Neural cell (in vitro differentiated cells): ENCODE measurements around the gene PAH. TPM values are rescaled to one million over a fixed set of nuclear protein-coding genes. Genes with fewer than 3 reads are reported as not detected.

Experiments
- H2AFZ ChIP-seq: fragments of 200-600, 300-800 bp; sonication (generic), shearing (Covaris generic); 2 replicates; pipeline ENCODE4 v1.6.0; 2014; ENCODE audit warnings: low read depth, mild to moderate bottlenecking, antibody characterized with exemption, low read length, moderate library complexity
- H3F3A ChIP-seq: fragments of 200-600 bp; shearing (Covaris generic); 2 replicates; pipeline ENCODE4 v1.6.1; 2016; ENCODE audit warnings: mild to moderate bottlenecking, moderate library complexity, mixed read lengths, antibody characterized with exemption, low read length; ENCODE audit not compliant: insufficient read depth, poor library complexity, severe bottlenecking
- H3K27ac ChIP-seq: fragments of 200-600, 300-800 bp; sonication (generic), shearing (Covaris generic); 2 replicates; pipeline ENCODE4 v1.5.1; 2014; ENCODE audit warnings: mild to moderate bottlenecking, low read length, moderate library complexity
- H3K27me3 ChIP-seq: fragments of 300-800, 200-600 bp; sonication (generic), shearing (Covaris generic); 2 replicates; pipeline ENCODE4 v1.6.0; 2014; ENCODE audit warnings: mild to moderate bottlenecking, low read depth, low read length, moderate library complexity; ENCODE audit not compliant: insufficient read depth
- H3K36me3 ChIP-seq: fragments of 300-800, 200-600 bp; sonication (generic), shearing (Covaris generic); 2 replicates; pipeline ENCODE4 v1.5.1; 2014; ENCODE audit warnings: mild to moderate bottlenecking, antibody characterized with exemption, low read length, moderate library complexity; ENCODE audit not compliant: insufficient read depth
- H3K4me2 ChIP-seq: fragments of 300-800, 200-600 bp; sonication (generic), shearing (Covaris generic); 2 replicates; pipeline ENCODE4 v1.6.0; 2014; ENCODE audit warnings: mild to moderate bottlenecking, low read length
- H3K4me3 ChIP-seq: fragments of 300-800, 200-600 bp; sonication (generic), shearing (Covaris generic); 2 replicates; pipeline ENCODE4 v1.5.1; 2014; ENCODE audit warnings: mild to moderate bottlenecking, low read length, moderate library complexity
- H3K79me2 ChIP-seq: fragments of 200-600 bp; shearing (Covaris generic); replicated peaks from 2 replicates; pipeline ENCODE4 v1.6.0; 2014; ENCODE audit warnings: mild to moderate bottlenecking, low read length, moderate library complexity; ENCODE audit not compliant: insufficient read depth
- H3K9ac ChIP-seq: fragments of 300-800, 200-600 bp; sonication (generic), shearing (Covaris generic); 2 replicates; pipeline ENCODE4 v1.6.1; 2016; ENCODE audit warnings: mild to moderate bottlenecking, low read length, mixed read lengths
- H3K9me2 ChIP-seq: fragments of 200-600 bp; shearing (Covaris generic); 2 replicates; pipeline ENCODE4 v1.6.1; 2016; ENCODE audit warnings: mild to moderate bottlenecking, low read length, mixed read lengths; ENCODE audit not compliant: insufficient read depth
- H3K9me3 ChIP-seq: fragments of 200-600, 300-800 bp; sonication (generic), shearing (Covaris generic); 2 replicates; pipeline ENCODE4 v1.6.1; 2016; ENCODE audit warnings: mild to moderate bottlenecking, mixed run types, low read length, moderate library complexity, mixed read lengths
- H4K20me1 ChIP-seq: fragments of 200-600 bp; shearing (Covaris generic); 2 replicates; pipeline ENCODE4 v1.6.1; 2016; ENCODE audit warnings: mild to moderate bottlenecking, mixed run types; ENCODE audit not compliant: insufficient read depth
- EP300 ChIP-seq: fragments of 450-650 bp; conservative IDR thresholded peaks from 2 replicates; pipeline ENCODE4 v1.6.1; 2014; ENCODE audit warnings: antibody characterized with exemption, mild to moderate bottlenecking, moderate library complexity; ENCODE audit not compliant: poor library complexity, severe bottlenecking
- EZH2 ChIP-seq: fragments of 200-600, 300-800 bp; shearing (Covaris generic), sonication (generic); IDR thresholded peaks from 2 replicates; pipeline ENCODE4 v1.6.1; 2014; ENCODE audit warnings: antibody characterized with exemption, low read length, borderline replicate concordance, mild to moderate bottlenecking; ENCODE audit not compliant: insufficient read depth, poor library complexity, severe bottlenecking
- MXI1 ChIP-seq: fragments of 450-650 bp; conservative IDR thresholded peaks from 2 replicates; pipeline ENCODE4 v1.6.1; 2014; ENCODE audit warnings: antibody characterized with exemption, mild to moderate bottlenecking; ENCODE audit not compliant: poor library complexity, severe bottlenecking
- RAD21 ChIP-seq: fragments of 450-650 bp; conservative IDR thresholded peaks from 2 replicates; pipeline ENCODE4 v1.6.1; 2014; ENCODE audit warnings: antibody characterized with exemption, mild to moderate bottlenecking, moderate library complexity
- SMC3 ChIP-seq: fragments of 450-650 bp; conservative IDR thresholded peaks from 2 replicates; pipeline ENCODE4 v1.6.1; 2014; ENCODE audit warnings: antibody characterized with exemption, mild to moderate bottlenecking, moderate library complexity; ENCODE audit not compliant: poor library complexity
- TAF1 ChIP-seq: IDR thresholded peaks from 2 replicates; pipeline ENCODE4 v1.6.1; 2012; ENCODE audit warnings: low read depth
- polyA plus RNA-seq: library from polyadenylated mRNA; depleted of rRNA; stranded (reverse); fragments of >200 nt; gene quantifications from 2 replicates; pipeline ENCODE4 v1.2.3, GENCODE V29; 2014
- TF ChIP-seq, protein P1 (sequence below): IDR thresholded peaks from 2 replicates; pipeline ENCODE4 v1.6.1; 2012; ENCODE audit warnings: borderline replicate concordance
- TF ChIP-seq, protein P2 (sequence below): fragments of 450-650 bp; IDR thresholded peaks from 2 replicates; pipeline ENCODE4 v1.5.1; 2014; ENCODE audit warnings: antibody characterized with exemption, mild to moderate bottlenecking, moderate library complexity; ENCODE audit not compliant: poor library complexity, severe bottlenecking

Gene PAH
- polyA plus RNA-seq, 1 donor from 2014 or later, result not detected

DNA sequence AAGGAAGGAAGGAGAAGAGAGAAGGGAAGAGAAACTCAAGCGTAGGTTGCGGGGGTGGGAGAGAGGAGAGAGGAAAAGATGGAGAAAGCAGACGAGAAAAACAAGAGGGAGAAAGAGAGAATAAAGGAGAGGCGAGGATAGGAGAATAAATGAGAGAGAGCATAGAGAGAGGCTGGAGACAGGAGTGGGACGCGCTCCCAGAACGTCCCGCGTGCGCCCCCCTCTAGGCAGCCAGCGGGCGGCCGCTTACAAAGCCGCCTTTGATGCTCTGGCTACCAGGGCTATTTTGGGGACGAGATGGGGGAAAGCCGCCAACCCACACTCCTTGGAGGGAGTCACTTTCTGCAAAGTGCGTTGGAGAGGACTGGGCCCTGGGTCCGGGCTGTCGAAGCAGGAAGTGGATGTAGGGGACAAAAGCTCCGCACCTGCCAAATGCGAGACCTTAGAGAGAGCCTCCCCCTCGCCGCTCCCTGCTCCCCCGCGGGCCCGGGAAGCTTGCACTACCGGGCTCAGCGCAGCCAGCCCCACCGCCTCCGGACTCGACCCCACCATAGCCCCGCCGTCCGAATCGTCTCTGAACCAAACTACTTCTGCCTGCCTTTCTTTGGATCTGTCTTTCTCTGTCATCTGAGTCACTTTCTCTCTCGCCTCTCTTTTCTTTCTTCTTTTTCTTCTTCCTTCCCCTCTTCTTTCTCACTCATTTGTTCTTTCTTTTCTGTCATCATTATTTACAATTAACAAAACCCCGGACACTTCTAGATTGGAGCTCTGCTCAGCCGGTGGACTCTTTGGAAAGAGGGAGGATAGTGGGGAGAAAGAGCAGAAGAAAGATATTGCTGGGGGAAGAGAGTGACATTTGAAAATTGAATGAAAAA is 48.5 kb upstream of the PAH start:
- no peak overlapping the region for H3K27ac ChIP-seq

DNA sequence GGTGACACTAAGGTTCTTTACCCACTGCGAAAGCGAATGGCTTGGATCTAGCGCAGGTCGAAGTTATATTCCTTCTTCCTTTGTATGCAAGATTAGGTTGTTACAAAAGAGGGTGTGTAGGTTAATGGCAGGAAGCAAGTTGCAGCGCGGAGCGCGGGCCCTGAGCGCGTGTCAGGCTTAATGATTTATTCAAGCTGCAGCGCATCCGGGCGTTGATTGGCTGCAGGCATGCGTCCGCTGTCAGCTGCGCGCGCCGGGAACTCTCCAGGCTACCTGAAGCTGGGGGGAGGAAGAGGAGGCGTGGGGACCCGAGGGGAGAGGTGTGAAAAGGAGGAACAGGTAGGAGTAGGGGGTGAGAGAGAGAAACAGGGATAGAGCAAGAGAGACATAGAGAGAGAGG is 47.8 kb upstream of the PAH start:
- Histone ChIP-seq H4K20me1 (no peaks in the 10 kb centered on the region), H3K36me3 (no peaks in the 10 kb centered on the region), H3K4me3 (peak overlapping the region; percentile 69), H2AFZ (peak overlapping the region; percentile 85), H3K4me2 (peak overlapping the region; percentile 98), H3K27me3 (peaks cover 15% of the 10 kb centered on the region), H3K79me2 (peaks cover 9% of the 10 kb centered on the region), H3F3A (peaks cover 7% of the 10 kb centered on the region), H3K27ac (no peak overlapping the region), H3K9me2 (no peaks in the 10 kb centered on the region), H3K9me3 (no peaks in the 10 kb centered on the region), H3K9ac (peak overlapping the region; percentile 34)
- peak; percentile 62 for TF ChIP-seq MXI1
- peak; percentile 17 for TF ChIP-seq RAD21
- peak; percentile 25 for TF ChIP-seq EP300
- no peak for TF ChIP-seq TAF1
- TF ChIP-seq, protein P1, sequence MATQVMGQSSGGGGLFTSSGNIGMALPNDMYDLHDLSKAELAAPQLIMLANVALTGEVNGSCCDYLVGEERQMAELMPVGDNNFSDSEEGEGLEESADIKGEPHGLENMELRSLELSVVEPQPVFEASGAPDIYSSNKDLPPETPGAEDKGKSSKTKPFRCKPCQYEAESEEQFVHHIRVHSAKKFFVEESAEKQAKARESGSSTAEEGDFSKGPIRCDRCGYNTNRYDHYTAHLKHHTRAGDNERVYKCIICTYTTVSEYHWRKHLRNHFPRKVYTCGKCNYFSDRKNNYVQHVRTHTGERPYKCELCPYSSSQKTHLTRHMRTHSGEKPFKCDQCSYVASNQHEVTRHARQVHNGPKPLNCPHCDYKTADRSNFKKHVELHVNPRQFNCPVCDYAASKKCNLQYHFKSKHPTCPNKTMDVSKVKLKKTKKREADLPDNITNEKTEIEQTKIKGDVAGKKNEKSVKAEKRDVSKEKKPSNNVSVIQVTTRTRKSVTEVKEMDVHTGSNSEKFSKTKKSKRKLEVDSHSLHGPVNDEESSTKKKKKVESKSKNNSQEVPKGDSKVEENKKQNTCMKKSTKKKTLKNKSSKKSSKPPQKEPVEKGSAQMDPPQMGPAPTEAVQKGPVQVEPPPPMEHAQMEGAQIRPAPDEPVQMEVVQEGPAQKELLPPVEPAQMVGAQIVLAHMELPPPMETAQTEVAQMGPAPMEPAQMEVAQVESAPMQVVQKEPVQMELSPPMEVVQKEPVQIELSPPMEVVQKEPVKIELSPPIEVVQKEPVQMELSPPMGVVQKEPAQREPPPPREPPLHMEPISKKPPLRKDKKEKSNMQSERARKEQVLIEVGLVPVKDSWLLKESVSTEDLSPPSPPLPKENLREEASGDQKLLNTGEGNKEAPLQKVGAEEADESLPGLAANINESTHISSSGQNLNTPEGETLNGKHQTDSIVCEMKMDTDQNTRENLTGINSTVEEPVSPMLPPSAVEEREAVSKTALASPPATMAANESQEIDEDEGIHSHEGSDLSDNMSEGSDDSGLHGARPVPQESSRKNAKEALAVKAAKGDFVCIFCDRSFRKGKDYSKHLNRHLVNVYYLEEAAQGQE, result no peak
- TF ChIP-seq EZH2, result no peak

More for the DNA sequence above, 48.5 kb upstream of the PAH start:
- H3K9ac ChIP-seq, result peak overlapping the region; percentile 34
- peak overlapping the region; percentile 69 for H3K4me3 ChIP-seq
- H4K20me1 ChIP-seq, result no peaks in the 10 kb centered on the region
- H3K9me3 ChIP-seq, result no peaks in the 10 kb centered on the region
- H3K27me3 ChIP-seq, result peaks cover 13% of the 10 kb centered on the region
- TF ChIP-seq, protein P2, sequence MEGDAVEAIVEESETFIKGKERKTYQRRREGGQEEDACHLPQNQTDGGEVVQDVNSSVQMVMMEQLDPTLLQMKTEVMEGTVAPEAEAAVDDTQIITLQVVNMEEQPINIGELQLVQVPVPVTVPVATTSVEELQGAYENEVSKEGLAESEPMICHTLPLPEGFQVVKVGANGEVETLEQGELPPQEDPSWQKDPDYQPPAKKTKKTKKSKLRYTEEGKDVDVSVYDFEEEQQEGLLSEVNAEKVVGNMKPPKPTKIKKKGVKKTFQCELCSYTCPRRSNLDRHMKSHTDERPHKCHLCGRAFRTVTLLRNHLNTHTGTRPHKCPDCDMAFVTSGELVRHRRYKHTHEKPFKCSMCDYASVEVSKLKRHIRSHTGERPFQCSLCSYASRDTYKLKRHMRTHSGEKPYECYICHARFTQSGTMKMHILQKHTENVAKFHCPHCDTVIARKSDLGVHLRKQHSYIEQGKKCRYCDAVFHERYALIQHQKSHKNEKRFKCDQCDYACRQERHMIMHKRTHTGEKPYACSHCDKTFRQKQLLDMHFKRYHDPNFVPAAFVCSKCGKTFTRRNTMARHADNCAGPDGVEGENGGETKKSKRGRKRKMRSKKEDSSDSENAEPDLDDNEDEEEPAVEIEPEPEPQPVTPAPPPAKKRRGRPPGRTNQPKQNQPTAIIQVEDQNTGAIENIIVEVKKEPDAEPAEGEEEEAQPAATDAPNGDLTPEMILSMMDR, result peak; percentile 24
- TF ChIP-seq, protein P1, result no peak
- TF ChIP-seq EZH2 (no peak), EP300 (no peak), SMC3 (no peak), TAF1 (no peak)
- peak overlapping the region; percentile 85 for H2AFZ ChIP-seq
- no peaks in the 10 kb centered on the region for H3K9me2 ChIP-seq
- peak overlapping the region; percentile 98 for H3K4me2 ChIP-seq
- H3K36me3 ChIP-seq, result no peaks in the 10 kb centered on the region
- H3F3A ChIP-seq, result peaks cover 7% of the 10 kb centered on the region
- H3K79me2 ChIP-seq, result peaks cover 2% of the 10 kb centered on the region
